SHP77 treated with DMSO at 0.1 percent for 48 hours (cell line): ENCODE results near the gene DNAJC3.
A peak's percentile ranks its signal among the peaks of the same experiment; 100 is the strongest.
"Not testable (repeated sequence)": the region's sequence is repeated elsewhere in the genome, so short reads cannot be mapped to it uniquely, and the experiment has no call there.

ENCODE experiments used
- DNase-seq: peaks from one replicate; lab custom pipeline; 2025; lab: John Stamatoyannopoulos, UW

DNAJC3 gene, protein sequence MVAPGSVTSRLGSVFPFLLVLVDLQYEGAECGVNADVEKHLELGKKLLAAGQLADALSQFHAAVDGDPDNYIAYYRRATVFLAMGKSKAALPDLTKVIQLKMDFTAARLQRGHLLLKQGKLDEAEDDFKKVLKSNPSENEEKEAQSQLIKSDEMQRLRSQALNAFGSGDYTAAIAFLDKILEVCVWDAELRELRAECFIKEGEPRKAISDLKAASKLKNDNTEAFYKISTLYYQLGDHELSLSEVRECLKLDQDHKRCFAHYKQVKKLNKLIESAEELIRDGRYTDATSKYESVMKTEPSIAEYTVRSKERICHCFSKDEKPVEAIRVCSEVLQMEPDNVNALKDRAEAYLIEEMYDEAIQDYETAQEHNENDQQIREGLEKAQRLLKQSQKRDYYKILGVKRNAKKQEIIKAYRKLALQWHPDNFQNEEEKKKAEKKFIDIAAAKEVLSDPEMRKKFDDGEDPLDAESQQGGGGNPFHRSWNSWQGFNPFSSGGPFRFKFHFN

GRCh38 chr13:95676762-95677563 is at the start of gene DNAJC3:
DNAJC3 (plus strand) TSS chr13:95677139; CDS start chr13:95677256, 117 bp downstream.
- peak; percentile 99 for DNase-seq

- DNase-seq: no peak
These were observed 49.3 kb upstream of the DNAJC3 start for GRCh38 chr13:95627590-95627989.

- DNase-seq: no peak
These were observed 48.5 kb upstream of the DNAJC3 start for GRCh38 chr13:95628488-95628887.

GRCh38 chr13:95629071-95629470 is 47.9 kb upstream of the DNAJC3 start:
- no peak for DNase-seq

- no peak for DNase-seq
These were observed 46.3 kb upstream of the DNAJC3 start for GRCh38 chr13:95630593-95630992.

GRCh38 chr13:95636853-95637252 is 40.1 kb upstream of the DNAJC3 start:
- no peak for DNase-seq

GRCh38 chr13:95641291-95642027 is 35.5 kb upstream of the DNAJC3 start:
- peak; percentile 62 for DNase-seq

GRCh38 chr13:95642028-95642621 is 34.8 kb upstream of the DNAJC3 start:
- peak; percentile 55 for DNase-seq

GRCh38 chr13:95642999-95643398 is 33.9 kb upstream of the DNAJC3 start:
- DNase-seq: no peak

DNA sequence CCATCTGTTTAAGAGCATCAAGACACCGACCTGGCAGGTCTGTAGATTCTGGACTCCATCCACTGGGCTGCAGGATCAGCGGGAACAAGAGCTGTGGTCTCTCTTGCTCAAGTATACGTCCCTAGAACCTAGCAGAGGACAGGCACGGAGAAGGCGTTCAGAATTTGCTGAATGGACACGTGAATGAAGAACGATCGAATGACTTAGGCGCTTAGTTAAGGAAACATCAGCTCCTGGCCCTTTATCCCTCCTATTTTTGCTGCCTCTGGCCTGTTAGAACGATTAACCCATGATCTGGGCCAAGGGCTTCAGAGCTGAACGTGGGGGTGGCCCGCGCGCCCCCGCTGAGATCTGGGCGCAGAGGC is 33.4 kb upstream of the DNAJC3 start:
- peak; percentile 64 for DNase-seq

- DNase-seq: peak; percentile 63
These were observed 32.9 kb upstream of the DNAJC3 start for GRCh38 chr13:95643936-95644598.

DNA sequence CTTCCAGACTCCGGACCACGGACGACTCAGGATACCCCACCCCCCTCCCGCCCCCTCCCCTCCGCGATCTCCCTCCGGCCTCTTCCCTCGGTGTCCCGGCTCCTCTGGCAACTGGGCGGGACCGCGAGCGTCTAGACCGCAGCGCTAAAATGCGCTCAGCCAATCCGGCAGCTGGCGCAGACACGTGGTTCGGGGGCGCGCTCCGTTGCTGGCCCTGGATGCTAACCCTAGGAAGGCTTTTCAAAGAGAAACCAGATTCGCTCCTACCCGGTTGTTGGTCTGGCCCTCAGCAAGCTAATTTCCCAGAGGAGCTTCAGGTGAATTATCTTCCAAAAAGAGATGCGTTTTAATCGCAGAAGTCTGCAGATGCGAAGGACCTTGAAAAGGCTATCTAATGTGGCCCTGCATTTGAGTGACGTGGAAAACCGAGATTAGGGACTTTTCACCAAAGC is 32.3 kb upstream of the DNAJC3 start, which contains the start of gene DZIP1:
Gene DZIP1 (minus strand): TSS at position 106 of the 452 bp plus-strand sequence. CDS start 2,677 bp downstream, outside the sequence.
- DNase-seq: peak; percentile 94

DNA sequence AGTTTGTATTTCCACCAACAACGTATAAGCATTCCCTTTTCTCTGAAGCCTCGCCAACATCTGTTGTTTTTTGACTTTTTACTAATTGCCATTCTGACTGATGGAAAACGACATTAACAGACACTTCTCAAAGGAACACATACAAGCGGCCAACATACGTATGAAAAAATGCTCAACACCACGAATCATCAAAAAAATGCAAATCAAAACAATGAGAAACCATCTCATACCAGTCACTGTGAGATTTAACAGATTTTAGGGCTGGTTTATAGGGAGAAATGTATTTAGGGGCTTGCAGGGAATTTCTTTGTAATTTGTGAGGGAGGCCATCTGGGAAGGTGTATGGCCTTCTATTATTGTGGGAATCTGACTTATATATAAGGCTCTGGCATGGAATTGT is 29.6 kb upstream of the DNAJC3 start:
- no peak for DNase-seq

GRCh38 chr13:95650696-95651095 is 26.2 kb upstream of the DNAJC3 start:
- DNase-seq: no peak

GRCh38 chr13:95652244-95652764 is 24.6 kb upstream of the DNAJC3 start:
- no peak for DNase-seq

DNA sequence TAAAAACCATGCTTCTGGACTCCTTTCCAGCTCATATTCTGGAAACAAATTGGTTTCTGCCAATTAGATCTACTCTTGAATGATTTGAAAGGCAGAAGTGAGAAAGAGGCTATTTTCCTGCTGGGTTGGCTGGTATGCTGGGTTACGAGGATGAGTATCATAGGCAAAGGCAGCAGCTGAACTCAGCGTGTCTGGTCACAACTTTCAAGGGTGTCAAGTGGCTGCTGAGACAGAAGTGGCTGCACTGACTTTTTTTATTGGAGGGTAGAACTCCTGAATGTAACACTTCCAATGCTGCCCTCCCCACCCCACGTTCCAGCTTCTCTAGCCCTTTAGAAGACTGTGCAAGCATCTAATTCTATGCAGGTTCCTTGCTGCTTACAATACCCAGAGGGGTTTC is 24.1 kb upstream of the DNAJC3 start:
- no peak for DNase-seq

- no peak for DNase-seq
These were observed 20.4 kb upstream of the DNAJC3 start for GRCh38 chr13:95656386-95657015.

DNA sequence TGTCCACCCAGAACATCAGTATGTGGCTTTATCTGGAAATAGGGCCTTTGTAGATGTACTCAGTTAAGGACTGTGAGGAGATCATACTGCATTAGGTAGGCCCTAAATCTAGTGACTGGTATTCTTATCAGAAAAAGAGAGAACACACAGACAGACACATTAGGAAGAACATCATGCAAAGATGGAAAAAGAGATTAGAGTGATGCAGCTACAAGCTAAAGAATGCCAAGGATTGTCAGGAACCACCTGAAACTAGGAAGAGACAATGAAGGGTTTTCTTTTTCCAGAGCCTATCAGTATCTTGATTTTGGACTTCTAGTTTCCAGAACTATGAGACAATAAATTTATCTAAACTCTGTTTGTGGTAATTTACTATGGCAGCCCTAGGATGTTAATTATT is 17.4 kb upstream of the DNAJC3 start:
- DNase-seq: no peak

DNA sequence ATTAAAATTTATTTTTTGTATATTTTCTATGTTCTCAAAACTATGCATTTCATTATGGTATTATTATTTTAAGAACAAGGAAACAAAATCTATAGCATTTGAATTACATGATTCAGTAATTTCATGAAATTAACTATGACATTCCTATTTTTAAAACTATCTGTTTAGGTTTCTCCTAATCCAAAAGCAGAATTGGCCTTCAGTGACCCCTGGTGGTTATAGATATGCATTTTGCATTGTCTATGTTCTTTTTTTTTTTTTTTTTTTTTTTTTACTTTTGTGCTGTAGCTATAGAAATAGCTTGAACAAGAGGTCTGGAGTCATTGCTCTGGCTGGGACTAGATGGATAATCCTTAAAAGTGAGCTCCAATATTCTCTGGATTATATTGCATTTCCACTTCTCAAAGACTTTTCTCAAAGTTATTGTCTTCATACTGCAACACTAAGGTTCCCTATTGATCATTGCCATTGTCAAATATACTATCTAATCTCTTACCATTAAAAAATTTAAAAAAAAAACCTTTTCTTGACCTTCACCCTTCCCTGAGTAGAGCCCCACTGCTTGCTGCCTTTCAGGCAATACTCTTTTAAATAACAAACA is 15.9 kb upstream of the DNAJC3 start:
- DNase-seq: peak; percentile 55

GRCh38 chr13:95667235-95667634 is 9.7 kb upstream of the DNAJC3 start:
- not testable (repeated sequence) for DNase-seq
